GM18951 (cell line): ENCODE measurements around the gene STAC2.

Experiments used
- POLR2A ChIP-seq: IDR thresholded peaks from 4 replicates; pipeline ENCODE4 v1.6.1; 2011; ENCODE audit warnings: mild to moderate bottlenecking; ENCODE audit not compliant: insufficient read length, insufficient read depth; ENCODE audit errors: extremely low read depth
- in situ Hi-C: fragments of 300-500 bp; cut with MboI; formaldehyde crosslinking; loops from one replicate; pipeline ENCODE4 v1.12.0; 2022; ENCODE audit warnings: low sequenced_read_pairs, mixed read lengths, inconsistent platforms; ENCODE audit not compliant: unreplicated experiment

STAC2 gene

DNA sequence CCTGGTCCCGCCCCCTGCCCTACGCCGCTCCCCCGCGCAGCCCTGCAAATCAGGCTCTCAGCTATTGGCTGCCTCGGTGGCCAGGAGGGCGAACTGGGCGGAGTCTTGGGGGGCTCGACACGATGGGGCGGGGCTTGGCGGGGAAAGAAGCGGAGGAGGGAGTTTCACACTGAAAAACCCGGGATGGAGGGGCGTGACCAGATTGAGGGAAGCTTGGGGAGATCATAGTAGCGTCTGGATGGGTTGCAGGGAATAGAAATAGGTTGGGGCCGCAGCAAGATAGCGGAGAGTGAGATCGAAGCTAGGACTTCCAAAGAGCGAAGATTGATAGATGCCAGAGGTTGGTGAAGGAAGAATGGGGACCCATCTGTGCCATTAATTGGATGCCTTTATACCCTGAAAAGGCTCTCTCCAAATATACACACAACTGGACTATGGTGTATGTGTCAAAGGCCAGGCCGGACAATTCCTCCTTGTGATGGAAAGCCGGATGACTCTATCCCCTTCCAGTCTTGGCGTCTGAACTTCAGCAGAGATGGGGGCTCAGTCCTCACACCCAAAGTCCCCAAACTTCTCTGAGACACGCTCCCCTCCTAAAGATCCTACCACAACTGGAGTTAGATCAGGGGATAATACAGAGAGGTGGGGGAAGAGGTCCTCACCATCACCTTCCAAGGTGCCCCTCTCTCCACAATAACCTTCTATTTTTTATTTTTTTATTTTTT lies 376 bp upstream of the STAC2 start:
- in situ Hi-C loops = no loop called here
- no peak for TF ChIP-seq POLR2A

DNA sequence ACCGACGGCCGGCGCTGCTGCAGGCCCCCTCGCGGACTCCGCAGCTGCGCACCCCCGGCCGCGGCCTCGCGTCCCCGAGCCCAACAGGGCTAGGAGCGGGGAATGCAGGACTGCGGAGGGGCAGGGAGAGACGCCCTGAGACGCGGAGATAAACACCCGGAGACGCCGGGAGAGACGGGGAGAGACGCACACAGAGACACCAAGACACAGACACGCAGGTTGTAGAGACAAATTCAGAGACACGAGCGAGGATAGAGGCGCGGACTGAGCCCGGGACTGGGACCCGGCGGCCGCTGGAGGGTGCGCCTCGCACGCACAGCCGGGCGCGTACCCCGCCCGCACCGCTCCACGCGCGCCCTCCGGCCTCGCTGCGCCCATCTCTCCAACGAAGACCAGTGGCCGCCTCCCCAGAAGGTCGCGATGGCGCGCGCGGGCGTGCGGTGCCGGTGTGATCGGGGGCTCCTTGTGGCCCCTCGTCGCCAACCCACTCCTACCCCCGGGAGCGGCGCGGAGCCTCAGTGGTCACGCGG lies 902 bp downstream of the STAC2 start:
- TF ChIP-seq POLR2A = no peak
- in situ Hi-C loops = no loop called here

DNA sequence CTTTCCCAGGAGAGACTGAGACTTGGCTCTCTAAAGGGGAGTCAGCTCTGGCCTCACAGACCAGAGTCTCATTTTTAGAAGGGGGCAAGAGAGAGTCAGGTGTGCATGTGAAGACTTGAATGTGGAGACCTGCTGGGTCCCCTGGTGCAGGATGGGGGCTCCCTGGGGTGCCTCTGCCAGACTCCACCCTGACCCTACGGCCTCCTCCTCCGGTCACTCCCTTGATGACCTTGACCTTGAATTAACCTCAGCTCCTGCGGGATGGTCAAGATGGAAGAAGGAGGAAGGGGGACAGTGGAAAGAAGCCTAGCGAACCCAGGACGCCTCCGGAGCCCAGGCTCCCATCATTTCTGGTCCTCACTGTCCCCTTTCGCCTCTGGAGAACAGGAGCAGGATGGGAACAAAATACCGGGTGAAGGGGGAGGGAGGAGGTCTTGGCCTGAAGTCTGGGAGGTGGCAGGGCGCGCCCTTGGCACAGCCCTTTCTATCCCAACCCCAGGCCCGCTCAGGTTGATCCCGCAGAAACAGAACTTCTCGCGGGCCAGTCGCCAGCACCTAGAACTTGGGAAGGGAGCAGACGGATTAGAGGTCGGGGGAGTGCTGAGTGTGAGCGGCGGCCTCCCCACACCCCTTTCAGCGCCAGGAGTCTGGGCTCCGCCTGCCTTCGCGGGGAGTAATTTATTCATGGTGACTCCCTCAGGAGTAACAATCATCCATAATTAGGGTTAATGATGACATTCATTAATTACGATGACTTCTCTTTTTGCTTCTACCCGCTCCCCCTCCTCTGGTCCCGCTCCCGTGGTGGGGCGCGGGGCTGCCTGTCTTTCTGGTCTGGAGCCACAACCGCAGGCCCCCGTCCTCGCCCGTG lies 1.6 kb downstream of the STAC2 start:
- no peak for TF ChIP-seq POLR2A
- in situ Hi-C loops = no loop called here

DNA sequence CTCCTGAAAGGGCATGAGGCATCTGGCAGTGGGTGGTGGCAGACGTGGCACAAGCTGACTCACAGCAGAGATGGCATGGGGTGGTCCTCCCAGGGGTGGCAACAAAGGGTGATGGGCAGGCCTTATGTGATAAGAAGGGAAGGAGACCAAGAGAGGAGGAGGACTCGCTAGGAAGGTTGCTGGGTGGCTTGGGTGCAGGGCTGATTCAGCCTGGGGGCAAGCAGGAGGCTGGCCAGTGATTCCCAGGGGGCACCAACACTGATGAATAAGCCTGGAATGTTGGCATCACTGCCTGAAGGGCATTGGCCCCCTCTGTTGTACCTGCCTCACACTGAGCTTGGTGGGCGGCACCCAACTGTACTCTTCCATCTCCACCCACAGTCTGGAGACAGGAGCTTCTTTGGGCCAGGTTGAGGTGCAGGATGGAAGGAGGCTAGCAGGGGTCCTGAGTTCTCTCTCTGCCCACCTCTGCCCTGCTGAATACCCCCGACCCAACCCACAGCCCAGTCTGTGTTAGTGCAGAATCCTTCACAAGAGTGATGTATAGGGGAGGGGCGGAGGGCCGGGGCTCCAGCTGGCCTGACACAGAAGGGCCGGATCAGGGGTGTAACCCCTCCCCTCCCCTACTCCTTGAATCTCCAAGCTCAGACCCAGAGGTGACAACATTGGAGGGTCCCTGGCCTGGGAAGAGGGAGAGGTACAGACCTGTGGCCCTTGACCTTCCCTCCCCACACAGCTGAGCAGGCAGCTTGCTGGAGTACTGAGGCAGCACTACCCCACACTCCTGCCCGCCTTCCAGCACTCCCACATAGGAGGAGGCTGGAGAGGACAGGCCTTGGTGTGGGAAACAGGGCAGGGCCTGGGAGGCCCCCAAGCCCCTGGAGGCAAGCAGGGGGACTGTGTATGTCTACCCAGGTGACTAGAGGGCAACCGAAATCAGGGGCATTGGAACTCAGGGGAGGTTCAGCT lies 2.6 kb downstream of the STAC2 start:
- no peak for TF ChIP-seq POLR2A
- in situ Hi-C loops = no loop called here

DNA sequence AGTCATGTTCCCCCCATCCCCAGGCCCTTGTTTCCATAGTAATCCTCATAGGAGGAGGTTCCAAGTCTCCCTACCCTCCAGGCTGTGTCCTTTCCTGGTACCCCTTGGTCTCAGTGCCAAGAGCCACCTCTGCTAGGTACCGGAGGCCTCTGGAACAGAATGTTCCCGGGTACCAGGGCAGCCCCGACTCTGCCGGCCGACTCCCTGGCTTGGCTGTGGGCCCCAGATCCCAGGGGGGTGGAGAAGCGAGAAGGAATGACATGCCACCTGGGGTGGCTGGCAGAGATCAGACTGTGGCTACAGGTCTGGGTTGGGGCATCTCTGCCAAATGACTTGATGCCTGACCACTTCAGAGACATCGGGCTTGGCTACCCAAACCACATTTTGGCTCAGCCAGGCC lies 3.6 kb downstream of the STAC2 start:
- TF ChIP-seq POLR2A = no peak
- in situ Hi-C loops = no loop called here

DNA sequence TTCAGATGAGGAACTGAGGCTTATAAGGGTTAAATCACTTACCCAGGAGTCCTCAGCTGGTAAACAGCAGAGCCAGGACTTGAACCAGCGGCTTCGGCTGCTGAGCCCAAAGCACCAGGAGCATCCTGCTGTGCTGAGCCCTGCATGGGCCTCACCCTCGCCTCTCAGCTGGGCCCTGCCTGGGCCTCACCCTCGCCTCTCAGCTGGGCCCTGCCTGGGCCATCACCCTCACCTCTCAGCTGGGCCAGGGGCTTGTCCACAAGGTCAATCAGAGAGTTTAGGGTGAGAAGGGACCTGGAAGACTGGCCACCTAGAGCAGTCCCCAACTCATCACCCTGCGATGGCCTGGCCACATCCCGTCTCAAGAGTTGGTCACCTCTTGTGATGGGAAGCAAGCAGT lies 4.2 kb downstream of the STAC2 start:
- in situ Hi-C loops = no loop called here
- no peak for TF ChIP-seq POLR2A

DNA sequence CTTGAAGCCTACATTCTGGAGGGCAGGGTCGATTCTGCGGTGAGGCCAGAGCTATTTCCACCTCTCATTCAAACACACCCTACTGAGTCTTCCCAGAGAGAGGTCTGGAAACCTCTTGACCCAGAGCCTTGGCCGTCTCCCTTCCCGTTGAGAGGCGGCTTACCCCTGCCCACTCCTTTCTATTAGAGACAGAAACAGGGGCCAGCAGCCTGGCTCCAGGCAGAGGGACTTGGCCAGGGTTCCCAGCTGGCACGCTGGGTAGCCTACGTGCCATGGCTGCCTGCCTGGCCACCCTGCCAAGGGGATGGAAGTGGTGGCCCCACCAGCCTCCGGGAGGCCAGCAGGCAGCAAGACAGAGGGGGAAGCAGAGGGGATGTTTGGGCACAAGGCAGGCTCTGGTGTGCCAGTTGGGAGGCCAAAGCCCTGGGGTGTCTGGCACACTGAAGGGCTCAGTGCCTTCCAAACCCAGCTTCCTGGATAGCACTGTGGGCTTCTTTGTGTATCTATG lies 6.0 kb downstream of the STAC2 start:
- in situ Hi-C loops = no loop called here
- no peak for TF ChIP-seq POLR2A

DNA sequence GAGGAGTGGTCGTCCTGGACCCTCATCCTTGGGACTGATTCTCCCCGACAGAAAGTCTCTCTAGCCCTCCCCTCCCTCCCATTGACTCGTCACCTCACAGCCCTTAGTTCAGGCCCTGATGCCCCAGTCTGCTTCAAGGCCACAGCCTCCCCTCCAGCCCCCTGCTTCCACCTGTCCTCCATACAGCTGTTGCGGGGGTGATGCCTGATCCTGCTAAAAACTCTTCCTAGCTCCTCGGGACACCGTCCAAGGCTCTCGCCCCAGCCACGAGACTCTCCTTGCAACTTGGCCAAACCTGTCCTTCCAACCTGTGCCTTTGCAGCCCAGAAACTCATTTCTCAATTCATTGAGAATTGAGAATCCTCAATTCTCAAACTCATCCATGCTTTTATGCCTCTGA lies 6.8 kb downstream of the STAC2 start:
- TF ChIP-seq POLR2A = no peak
- in situ Hi-C loops = no loop called here

DNA sequence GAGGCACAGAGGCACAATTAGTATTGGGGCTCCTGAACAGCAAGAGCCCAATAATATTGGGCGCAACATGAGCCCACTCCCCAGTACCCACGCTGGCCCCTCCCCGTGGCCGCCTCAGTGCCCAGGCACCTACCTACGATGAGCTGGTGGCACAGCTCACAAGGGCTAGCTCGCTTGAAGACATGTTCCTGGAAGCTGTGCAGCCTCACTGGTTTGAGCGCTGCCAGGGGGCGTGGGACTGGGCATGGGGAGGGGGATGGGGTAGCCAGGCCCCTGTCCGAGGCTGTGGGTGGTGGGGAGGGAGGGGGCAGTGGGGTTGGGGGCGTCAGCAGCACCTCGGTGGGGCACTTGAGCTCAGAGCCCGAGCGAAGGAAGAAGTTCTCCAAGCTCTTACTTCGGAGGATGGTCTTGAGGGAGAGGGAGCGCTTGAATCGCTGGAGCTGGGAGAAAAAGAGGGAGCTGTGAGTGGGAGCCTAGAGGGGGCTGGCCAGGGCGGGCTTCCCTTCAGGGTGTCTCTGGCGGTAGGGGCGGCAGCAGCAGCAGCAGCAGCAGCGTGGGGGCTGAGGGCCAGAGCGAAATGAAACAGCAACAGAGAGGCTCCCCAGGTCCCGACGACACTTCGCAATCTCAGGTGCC lies 7.9 kb downstream of the STAC2 start:
- in situ Hi-C loops = no loop called here
- no peak for TF ChIP-seq POLR2A

DNA sequence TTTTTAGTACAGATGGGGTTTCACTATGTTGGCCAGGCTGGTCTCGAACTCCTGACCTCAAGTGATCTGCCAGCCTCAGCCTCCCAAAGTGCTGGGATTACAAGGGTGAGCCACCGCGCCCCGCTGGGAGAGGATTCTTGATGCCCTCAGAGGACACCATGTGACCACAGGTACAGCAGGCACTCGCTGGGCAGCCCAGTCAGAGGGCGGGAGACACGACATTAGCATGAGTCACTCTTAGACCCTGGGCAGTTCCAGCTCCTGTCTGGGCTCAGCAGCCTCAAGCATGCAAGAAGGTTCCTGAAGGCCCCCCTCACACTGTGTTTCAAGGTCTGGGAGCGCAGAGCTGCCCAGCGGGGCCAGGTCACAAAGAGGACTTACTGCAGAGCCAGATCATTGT lies 11.9 kb downstream of the STAC2 start:
- in situ Hi-C loops = no loop called here
- no peak for TF ChIP-seq POLR2A

DNA sequence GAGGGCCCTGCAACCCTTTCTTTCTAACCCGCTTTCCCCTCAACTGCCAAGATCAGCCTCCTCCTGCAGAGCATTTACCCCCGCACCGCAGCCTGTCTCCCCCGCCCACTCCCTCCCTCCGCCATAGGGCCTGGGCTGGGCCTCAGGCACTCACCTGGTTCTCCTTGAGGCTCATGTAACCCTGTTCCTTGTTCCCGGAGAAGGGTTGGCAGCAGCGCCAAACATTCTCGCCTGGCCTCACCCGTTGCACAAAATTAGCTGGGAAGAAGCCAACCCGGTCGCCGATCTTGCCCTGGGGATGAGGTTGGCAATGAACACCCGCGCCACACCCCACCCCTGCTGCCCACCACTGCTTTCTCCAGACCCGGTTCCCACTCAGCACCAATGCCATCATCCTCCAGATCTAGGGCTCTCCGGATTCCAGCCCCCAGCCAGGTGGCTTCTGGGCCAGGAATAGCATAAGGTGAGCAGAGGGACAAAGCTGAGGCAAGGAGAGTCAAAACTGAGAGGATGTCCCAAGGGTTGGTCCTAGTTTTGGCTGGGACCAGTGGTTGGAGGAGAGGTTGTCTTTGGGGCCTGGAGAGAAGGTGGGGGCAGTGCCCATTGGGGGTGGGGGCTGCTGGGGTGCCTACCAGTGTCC lies 12.8 kb downstream of the STAC2 start:
- in situ Hi-C loops = no loop called here
- TF ChIP-seq POLR2A = no peak
